HepG2 (cell line): ENCODE measurements around the gene TFDP2. TPM values are rescaled to one million over a fixed set of nuclear protein-coding genes. Genes with fewer than 3 reads are reported as not detected.

ENCODE experiments used
- ATAC-seq: fragments of 200-7000 bp; cut with Tn5 transposase; 3 replicates; pipeline ENCODE4 v1.9.1; 2020; ENCODE audit warnings: mild to moderate bottlenecking, moderate library complexity
- BruUV-seq: library from RNA; stranded (reverse); fragments of 400-500 nt; replicated peaks from 2 replicates; lab custom pipeline; 2021; lab: Mats Ljungman, UMichigan
- CTCF ChIA-PET: fragments of 300-600 bp; formaldehyde crosslinking; extraction: SDS; loops from one replicate; lab custom pipeline; 2021; ENCODE audit warnings: low total read pairs, inconsistent platforms, low intra/inter-chr PET ratio; lab: Yijun Ruan, JAX
- POLR2A ChIA-PET: fragments of 350-600 bp; sonication (Branson Sonifier 250); formaldehyde crosslinking; loops from one replicate; lab custom pipeline; 2020; ENCODE audit warnings: antibody characterized with exemption, inconsistent platforms; lab: Yijun Ruan, JAX
- DNase-seq: peaks from one replicate; pipeline ENCODE4 v3.0.0-alpha.2; 2015; ENCODE audit warnings: low spot score
- FAIRE-seq: peaks from 3 replicates; lab custom pipeline; 2011; peaks lifted over from hg19 to GRCh38; lab: Jason Lieb, UNC
- H2AFZ ChIP-seq: one replicate; pipeline ENCODE4 v1.6.1; 2011; ENCODE audit warnings: low read length, inconsistent platforms
- H3K27ac ChIP-seq: fragments of 300-600 bp; 3 replicates; pipeline ENCODE4 v1.8.0; 2011; ENCODE audit warnings: mixed run types, mild to moderate bottlenecking, mixed read lengths, low read length, inconsistent platforms; ENCODE audit not compliant: insufficient read depth; ENCODE audit errors: extremely low read length
- H3K27me3 ChIP-seq, 2 experiments: fragments of 200-600 bp in 1 of 2; 2 replicates in 1 of 2; 3 replicates in 1 of 2; pipeline versions ENCODE4 v1.6.0 to v1.8.0; 2011; ENCODE audit warnings: low read length in 2 of 2, mild to moderate bottlenecking in 2 of 2, moderate library complexity in 2 of 2, inconsistent platforms in 1 of 2; ENCODE audit not compliant: insufficient read depth in 2 of 2, control insufficient read depth in 1 of 2
- H3K36me3 ChIP-seq, 2 experiments: fragments of 200-600 bp in 1 of 2; replicated peaks in 1 of 2; 2 replicates in 1 of 2; 3 replicates in 1 of 2; pipeline versions ENCODE4 v1.5.1 to v1.8.0; 2011; ENCODE audit warnings: low read length in 2 of 2, inconsistent platforms in 1 of 2; ENCODE audit not compliant: insufficient read depth in 2 of 2, control insufficient read depth in 1 of 2
- H3K4me1 ChIP-seq: 2 replicates; pipeline ENCODE4 v1.5.1; 2012; ENCODE audit warnings: low read length, inconsistent platforms; ENCODE audit not compliant: insufficient read depth
- H3K4me2 ChIP-seq: 2 replicates; pipeline ENCODE4 v1.6.0; 2011; ENCODE audit warnings: low read depth, low read length, inconsistent platforms
- H3K4me3 ChIP-seq, 3 experiments: fragments of 200-600 bp in 1 of 3; sonication (generic), shearing (Covaris generic) in 1 of 3; replicated peaks in 1 of 3; 2 replicates each; pipeline ENCODE4 v1.5.1; 2011 to 2016; ENCODE audit warnings: low read length in 3 of 3, inconsistent platforms in 2 of 3, low read depth in 2 of 3, mild to moderate bottlenecking in 2 of 3, control low read depth in 1 of 3, mixed read lengths in 1 of 3; ENCODE audit not compliant: insufficient read depth in 1 of 3
- H3K79me2 ChIP-seq: one replicate; pipeline ENCODE4 v1.6.1; 2011; ENCODE audit warnings: low read length, inconsistent platforms; ENCODE audit not compliant: insufficient read depth
- H3K9ac ChIP-seq: 2 replicates; pipeline ENCODE4 v1.6.0; 2011; ENCODE audit warnings: mild to moderate bottlenecking, low read depth, low read length, inconsistent platforms; ENCODE audit not compliant: insufficient read depth
- H3K9me3 ChIP-seq: 2 replicates; pipeline ENCODE4 v1.5.1; 2012; ENCODE audit warnings: mild to moderate bottlenecking, low read length
- H4K20me1 ChIP-seq: 2 replicates; pipeline ENCODE4 v1.6.0; 2011; ENCODE audit warnings: inconsistent platforms, mild to moderate bottlenecking, low read length, moderate library complexity; ENCODE audit not compliant: insufficient read depth
- ELF3 ChIP-seq: IDR thresholded peaks from 2 replicates; pipeline ENCODE4 v1.6.1; 2016; ENCODE audit warnings: missing genetic modification reagents, missing compliant biosample characterization
- JUNB ChIP-seq: sonication (generic); formaldehyde crosslinking; IDR thresholded peaks from 2 replicates; pipeline ENCODE4 v1.8.0; 2022; ENCODE audit warnings: missing genetic modification reagents, mild to moderate bottlenecking, borderline replicate concordance
- MTF2 ChIP-seq: sonication (generic); formaldehyde crosslinking; IDR thresholded peaks from 2 replicates; pipeline ENCODE4 v1.5.0; 2020; ENCODE audit warnings: missing genetic modification reagents, borderline replicate concordance
- SYNCRIP ChIP-seq: fragments of 200-400 bp; formaldehyde crosslinking; IDR thresholded peaks from 2 replicates; pipeline ENCODE4 v1.6.1; 2018; ENCODE audit warnings: mild to moderate bottlenecking, low read depth, low read length; ENCODE audit not compliant: insufficient read depth
- ZKSCAN5 ChIP-seq: sonication (generic); formaldehyde crosslinking; IDR thresholded peaks from 2 replicates; pipeline ENCODE4 v1.5.1; 2020; ENCODE audit warnings: mild to moderate bottlenecking, missing genetic modification reagents
- ZNF558 ChIP-seq: sonication (generic); formaldehyde crosslinking; IDR thresholded peaks from 2 replicates; pipeline ENCODE4 v1.9.0; 2022; ENCODE audit warnings: mild to moderate bottlenecking, missing genetic modification reagents, borderline replicate concordance
- ZNF660 ChIP-seq: sonication (generic); formaldehyde crosslinking; IDR thresholded peaks from 2 replicates; pipeline ENCODE4 v1.5.1; 2020; ENCODE audit warnings: mild to moderate bottlenecking, low read depth, missing genetic modification reagents, borderline replicate concordance
- ZNF678 ChIP-seq: sonication (generic); formaldehyde crosslinking; IDR thresholded peaks from 2 replicates; pipeline ENCODE4 v1.4.0; 2020; ENCODE audit warnings: mild to moderate bottlenecking, missing genetic modification reagents
- ZSCAN12 ChIP-seq: sonication (generic); formaldehyde crosslinking; IDR thresholded peaks from 2 replicates; pipeline ENCODE4 v1.9.0; 2021; ENCODE audit warnings: mild to moderate bottlenecking, missing genetic modification reagents
- WGBS: methylation state at CpG from one replicate; pipeline ENCODE4 v1.1.6; 2017; ENCODE audit warnings: low lambda C conversion rate; 5-methylcytosine and 5-hydroxymethylcytosine counted together
- in situ Hi-C: cut with HindIII; loops from 2 replicates; pipeline ENCODE4 v1.10.0; 2017; ENCODE audit warnings: low pct_unique_long_range_greater_than_20kb; ENCODE audit not compliant: extremely low pct_ligation_motif_present
- intact Hi-C: fragments of 100-400 bp; cut with micrococcal nuclease; formaldehyde crosslinking; loops from one replicate; pipeline ENCODE4 v1.10.0; 2022; ENCODE audit not compliant: unreplicated experiment
- polyA plus RNA-seq, 8 experiments: library from polyadenylated mRNA; depleted of rRNA in 3 of 8; stranded (reverse) in 7 of 8; unstranded in 1 of 8; fragments of >200 nt; fragmentation: Illumina TruSeq in 4 of 8; extraction: Trizol in 4 of 8; gene quantifications; 2 replicates each; pipeline versions ENCODE4 v1.2.1 to v1.2.3, GENCODE V29; 2011 to 2016; ENCODE audit warnings: low read depth in 4 of 8, missing spikeins in 1 of 8, mixed read lengths in 1 of 8; ENCODE audit not compliant: insufficient read depth in 1 of 8
- total RNA-seq, 5 experiments: library from RNA; depleted of rRNA; stranded (reverse); fragments of >200 nt; fragmentation: Illumina TruSeq; extraction: Trizol; gene quantifications; 2 replicates each; pipeline ENCODE4 v1.2.3, GENCODE V29; 2016; ENCODE audit warnings: low read depth in 1 of 5
- TF ChIP-seq, protein P1 (sequence below): IDR thresholded peaks from 2 replicates; pipeline ENCODE4 v1.6.1; 2012; ENCODE audit warnings: inconsistent platforms
- TF ChIP-seq, protein P2 (sequence below): sonication (generic); formaldehyde crosslinking; IDR thresholded peaks from 2 replicates; pipeline ENCODE4 v1.4.0; 2020; ENCODE audit warnings: mild to moderate bottlenecking, missing genetic modification reagents
- TF ChIP-seq, protein P3 (sequence below): sonication (generic); formaldehyde crosslinking; IDR thresholded peaks from 2 replicates; pipeline ENCODE4 v1.4.0; 2020; ENCODE audit warnings: missing genetic modification reagents; ENCODE audit errors: not compliant biosample characterization

The TFDP2 gene
- total and polyA plus RNA-seq, 2 of the 13 experiments (the other 11 are each of a cell fraction or from before 2014, with no cell fraction given), result 17.9 to 37.4 TPM

DNA sequence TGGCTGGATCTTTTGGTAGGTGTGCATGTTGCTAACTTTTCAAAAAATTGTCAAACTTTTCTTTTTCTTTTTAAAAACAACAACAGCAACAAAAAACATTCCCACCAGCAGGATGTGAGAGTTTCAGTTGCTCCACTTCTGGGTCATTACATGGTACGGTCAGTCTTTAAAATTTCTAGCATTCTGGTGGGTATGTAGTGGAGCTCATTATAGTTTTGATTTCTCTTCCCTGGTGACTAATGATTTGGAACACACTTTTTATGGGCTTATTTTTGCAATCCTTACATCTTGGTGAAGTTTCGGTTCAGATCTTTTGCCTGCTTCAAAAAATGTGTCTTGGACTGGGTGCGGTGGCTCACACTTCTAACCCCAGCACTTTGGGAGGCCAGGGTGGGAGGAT, 253.6 kb downstream of the TFDP2 start:
- in situ Hi-C loops, result no loop called here
- no peak for FAIRE-seq
- H3K9ac ChIP-seq, result no peak overlapping the region
- no peak overlapping the region for H3K4me3 ChIP-seq
- POLR2A ChIA-PET, result no interaction called here
- no peak overlapping the region for H3K4me2 ChIP-seq
- TF ChIP-seq ZNF660 (CRISPR knock-in tag), result no peak
- no peak for TF ChIP-seq ZNF678
- TF ChIP-seq, protein P1, sequence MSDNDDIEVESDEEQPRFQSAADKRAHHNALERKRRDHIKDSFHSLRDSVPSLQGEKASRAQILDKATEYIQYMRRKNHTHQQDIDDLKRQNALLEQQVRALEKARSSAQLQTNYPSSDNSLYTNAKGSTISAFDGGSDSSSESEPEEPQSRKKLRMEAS, result no peak
- TF ChIP-seq ZKSCAN5 (CRISPR knock-in tag), result no peak
- no peak for TF ChIP-seq SYNCRIP
- TF ChIP-seq, protein P2, sequence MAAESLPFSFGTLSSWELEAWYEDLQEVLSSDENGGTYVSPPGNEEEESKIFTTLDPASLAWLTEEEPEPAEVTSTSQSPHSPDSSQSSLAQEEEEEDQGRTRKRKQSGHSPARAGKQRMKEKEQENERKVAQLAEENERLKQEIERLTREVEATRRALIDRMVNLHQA, result no peak
- TF ChIP-seq, protein P3, sequence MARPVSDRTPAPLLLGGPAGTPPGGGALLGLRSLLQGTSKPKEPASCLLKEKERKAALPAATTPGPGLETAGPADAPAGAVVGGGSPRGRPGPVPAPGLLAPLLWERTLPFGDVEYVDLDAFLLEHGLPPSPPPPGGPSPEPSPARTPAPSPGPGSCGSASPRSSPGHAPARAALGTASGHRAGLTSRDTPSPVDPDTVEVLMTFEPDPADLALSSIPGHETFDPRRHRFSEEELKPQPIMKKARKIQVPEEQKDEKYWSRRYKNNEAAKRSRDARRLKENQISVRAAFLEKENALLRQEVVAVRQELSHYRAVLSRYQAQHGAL (CRISPR knock-in tag), result no peak
- TF ChIP-seq ZSCAN12 (CRISPR knock-in tag), result no peak
- no peak for TF ChIP-seq JUNB
- no peak for TF ChIP-seq ZNF558 (CRISPR knock-in tag)
- no peak for TF ChIP-seq ELF3 (CRISPR knock-in tag)
- no peak for TF ChIP-seq MTF2 (CRISPR knock-in tag)
- TF ChIP-seq, all 625 proteins: peak for 0
- H4K20me1 ChIP-seq, result no peaks in the 10 kb centered on the region
- H3K79me2 ChIP-seq, result peaks cover 39% of the 10 kb centered on the region
- ATAC-seq (no peak), DNase-seq (no peak)
- H2AFZ ChIP-seq, result no peak overlapping the region
- H3K4me1 ChIP-seq, result 0 out of 2 replicates have a peak, but pooled peaks cover 6% of the 10 kb centered on the region
- no peaks in the 10 kb centered on the region for H3K27me3 ChIP-seq
- peaks cover 2 to 8% of the 10 kb centered on the region in 2 experiments; a peak in 2 of 5 replicates for H3K36me3 ChIP-seq
- WGBS, result 100% methylated on average over 3 of the region's 3 CpGs
- no peak overlapping the region for H3K27ac ChIP-seq
- intact Hi-C loops, result no loop called here
- CTCF ChIA-PET, result no interaction called here
- BruUV-seq, result no TSS peak
- peaks cover 11% of the 10 kb centered on the region; the same call in 1 of the 2 replicates for H3K9me3 ChIP-seq
